Activated T-cell treated with anti-CD3 and anti-CD28 coated beads for 1 hour (primary cell): Measurements from ENCODE around the gene NTS.

Experiments
- DNase-seq: peaks from one replicate; pipeline ENCODE4 v3.0.0-alpha.2; 2020; ENCODE audit warnings: low read depth

NTS gene, protein sequence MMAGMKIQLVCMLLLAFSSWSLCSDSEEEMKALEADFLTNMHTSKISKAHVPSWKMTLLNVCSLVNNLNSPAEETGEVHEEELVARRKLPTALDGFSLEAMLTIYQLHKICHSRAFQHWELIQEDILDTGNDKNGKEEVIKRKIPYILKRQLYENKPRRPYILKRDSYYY

GRCh38 chr12:85874031-85874461 lies at the start of gene NTS:
NTS (plus strand) TSS chr12:85874295; CDS start chr12:85874404, 109 bp downstream.
- DNase-seq, result no peak

DNA sequence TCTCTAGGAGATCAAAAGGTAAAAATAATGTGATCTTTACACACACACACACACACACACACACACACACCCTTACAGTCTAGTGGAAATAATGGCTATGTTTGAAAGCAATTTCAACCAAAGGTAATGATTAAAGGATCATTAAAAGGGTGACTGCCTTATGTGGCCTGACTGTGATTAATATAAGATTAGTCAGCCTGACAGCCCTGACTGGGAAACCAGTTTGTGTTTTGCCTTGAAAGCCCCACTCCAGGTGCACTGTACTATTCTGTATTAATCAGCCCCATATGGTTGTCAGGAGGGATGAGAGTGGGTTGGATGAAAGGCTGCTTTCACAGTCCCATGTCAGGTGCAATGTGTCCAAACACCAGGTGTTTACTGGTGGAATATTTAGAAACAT lies 48.3 kb upstream of the NTS start:
- no peak for DNase-seq

DNA sequence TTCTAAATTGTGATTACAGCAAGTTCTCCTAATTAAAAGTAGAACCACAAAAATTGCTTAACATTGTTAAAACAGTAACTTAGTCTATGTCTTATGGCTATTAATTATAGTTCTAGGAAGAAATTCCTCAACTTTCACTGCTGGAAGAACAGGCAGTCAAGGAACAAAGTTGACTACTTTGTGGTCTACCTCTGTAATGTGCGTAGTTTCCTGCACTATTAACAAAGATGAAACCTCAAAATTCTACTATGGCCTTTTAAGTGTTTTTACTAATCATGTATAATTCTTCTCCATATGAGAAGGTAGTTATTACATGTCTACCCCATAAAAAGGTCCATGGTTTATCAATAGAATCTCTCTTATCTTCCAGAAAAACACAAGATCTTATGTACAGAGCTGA lies 45.5 kb upstream of the NTS start:
- no peak for DNase-seq

DNA sequence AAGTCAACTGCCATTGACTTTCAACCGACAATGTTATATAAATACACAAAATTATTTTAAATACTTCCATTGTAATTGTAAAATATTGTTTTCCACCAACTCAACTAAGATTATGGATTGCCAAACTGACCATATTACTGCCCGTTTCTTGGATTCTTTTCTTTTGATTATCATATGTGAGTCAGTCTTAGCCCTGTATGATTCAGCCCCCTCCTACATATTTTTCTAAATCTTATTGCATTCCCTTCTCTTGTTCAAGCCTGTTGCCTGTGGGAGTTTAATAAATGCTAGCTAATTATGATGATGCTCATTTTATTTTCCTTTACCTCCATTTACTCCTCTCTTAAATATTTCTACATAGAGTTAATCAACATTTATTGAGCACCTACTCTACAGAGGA lies 44.7 kb upstream of the NTS start:
- no peak for DNase-seq

DNA sequence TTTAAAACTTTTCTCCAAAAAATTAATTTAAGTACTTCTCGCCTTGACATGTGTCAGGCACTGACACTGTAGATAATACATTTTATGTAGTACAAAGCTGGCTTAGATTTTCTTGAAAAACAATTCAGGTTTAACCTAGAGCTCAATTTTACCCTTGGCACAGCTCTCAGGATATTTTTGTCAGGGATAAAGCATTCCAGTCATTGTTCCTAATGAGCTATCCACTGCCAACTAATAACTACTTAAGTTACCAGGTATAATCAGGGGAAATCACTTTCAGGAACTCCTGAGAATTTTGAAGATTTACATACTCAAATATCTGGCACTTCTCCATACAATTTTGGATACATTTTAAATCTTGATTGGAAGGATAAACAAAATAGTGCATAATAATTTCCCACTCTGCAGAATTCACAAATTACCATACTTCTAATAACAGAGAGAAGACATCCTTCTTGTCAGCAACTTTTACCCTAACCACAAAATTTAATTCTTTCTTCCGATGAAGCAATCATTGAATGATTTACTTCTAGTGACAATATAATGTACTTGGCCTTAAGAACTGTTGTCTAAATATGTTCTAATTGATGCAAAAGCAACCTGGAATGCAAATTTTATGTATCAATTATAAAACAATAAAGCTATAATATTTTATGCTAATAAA lies 42.6 kb upstream of the NTS start:
- no peak for DNase-seq

GRCh38 chr12:85833579-85833978 lies 40.5 kb upstream of the NTS start:
- no peak for DNase-seq

DNA sequence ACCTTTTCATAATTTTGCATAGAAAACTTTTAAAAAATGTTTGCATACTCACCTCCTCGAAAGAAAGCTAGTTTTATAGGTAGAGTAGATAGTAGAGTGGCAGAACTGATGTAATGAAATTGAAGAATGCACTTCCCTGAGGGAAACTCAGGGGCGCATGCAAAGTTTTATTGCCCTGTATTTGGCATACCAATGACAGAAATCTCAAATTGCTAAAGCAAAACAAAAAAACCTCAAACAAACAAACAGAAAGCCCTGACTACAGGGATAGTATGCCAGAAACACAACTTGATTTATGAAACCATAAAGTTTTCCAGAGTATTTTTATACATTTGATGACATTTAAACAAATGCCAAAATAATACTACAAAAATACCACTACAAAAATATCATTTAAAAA lies 39.7 kb upstream of the NTS start:
- no peak for DNase-seq

DNA sequence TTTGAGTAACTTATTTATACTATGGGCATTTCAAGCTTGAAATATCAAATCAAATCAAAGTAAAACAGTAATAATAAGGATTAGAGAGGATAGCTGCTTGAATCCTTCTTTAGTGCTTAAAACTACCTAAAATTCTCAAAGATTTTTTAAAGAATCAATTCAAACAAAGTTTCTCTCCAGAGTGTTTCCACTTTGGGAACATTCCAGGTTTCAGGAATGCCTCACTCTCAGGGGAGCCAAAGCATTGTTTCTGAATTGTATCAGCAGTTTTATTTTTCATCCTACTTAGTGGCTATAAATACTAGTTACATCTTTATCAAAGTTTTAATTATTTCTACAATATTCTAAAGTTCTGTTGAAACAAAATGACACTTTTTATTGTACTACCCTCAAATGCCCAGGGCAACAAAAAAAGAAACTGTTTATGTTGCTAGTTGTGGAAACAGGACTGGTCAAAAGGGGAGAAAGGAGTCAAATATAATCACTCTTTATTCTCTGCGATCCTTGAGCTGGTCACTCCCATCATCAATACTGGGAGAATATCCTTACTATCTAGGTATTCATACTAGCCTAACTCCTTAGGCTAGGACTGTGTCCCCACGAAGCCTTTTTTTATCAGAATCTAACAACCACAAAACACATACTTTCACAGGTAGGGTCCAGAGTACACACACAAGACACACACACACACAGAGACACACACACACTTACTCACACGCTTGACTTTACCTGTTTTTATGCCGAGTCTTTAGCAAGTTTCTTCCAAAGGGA lies 38.5 kb upstream of the NTS start:
- DNase-seq, result no peak

DNA sequence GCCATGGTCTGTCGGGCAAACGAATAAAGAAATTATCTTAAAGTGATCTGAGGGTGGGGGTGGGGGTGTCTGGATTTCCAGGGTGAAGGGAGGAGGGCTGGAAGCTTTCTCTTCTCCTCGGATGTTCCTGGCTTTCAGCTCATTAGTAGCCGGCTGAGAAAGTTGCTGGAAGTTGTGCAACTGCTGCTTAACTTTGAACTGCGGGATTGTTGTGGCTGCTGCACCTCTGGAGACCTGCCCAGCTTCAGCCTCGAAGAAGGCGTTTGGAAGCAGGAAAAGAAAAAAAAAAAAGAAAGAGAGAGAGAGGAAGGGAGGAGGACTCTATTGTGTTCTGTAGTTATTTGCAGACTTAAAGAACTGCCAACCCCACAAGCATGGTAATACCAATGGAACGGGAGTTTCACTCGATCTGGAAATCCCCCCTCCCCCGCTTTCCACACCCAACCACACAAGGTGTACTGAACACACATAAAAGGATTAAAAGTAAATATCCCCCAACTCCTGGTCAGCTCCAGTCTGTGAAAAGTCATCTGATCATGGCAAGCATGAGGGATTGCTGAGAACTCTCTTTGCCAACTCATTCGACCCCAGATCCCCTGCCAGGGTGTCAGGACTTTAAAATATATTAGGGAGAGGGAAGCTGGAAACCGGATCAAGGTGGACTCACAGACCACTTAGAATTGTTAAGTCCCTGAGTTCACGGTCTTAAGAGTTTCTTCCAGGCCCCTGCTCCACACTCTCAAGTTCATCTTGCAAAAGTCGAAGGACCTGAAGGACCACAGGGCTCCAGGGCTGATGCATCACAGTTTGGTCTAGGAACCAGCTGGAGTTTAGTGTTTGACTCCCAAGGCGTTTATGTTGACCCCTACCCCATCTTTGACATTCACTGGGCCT lies 37.7 kb upstream of the NTS start, which contains the start of gene RASSF9:
TSS of gene RASSF9 (minus strand) at position 213 of the 894 bp plus-strand sequence. CDS start at position 5, 208 bp downstream.
- DNase-seq, result no peak

DNA sequence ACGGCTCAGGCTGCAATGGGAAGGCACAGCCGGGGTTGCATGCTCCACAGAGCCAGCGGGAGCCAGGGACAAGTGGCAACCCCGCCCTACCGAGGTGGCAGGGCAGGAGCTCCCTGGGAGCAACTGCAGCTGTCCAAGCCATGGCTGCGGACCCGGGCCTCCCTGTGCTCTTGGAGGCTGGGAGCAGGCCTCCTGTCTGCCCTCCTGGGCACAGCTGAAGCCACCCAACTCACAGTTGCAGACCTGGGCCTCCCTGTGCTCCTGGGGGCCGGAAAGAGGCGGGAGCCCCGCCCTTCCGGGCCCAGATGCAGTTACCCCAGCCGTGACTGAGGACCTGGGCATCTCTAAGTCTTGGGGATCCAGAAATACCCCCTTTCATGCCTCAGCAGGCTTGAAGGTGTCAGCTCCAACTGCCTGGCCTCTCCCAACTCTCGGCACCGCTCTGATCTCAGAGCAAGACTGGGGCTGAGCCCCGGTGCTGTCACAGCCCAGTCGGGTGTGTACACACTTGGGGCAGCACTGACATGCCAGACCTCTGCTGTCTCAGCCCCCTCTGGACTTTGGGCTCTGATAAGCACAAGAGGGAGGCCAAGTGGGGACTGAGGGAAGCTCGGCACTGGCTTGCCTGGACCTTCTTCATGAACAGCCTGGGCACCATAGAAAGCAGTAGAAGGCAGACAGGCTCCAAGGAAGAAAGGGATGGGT lies 30.3 kb upstream of the NTS start:
- no peak for DNase-seq

GRCh38 chr12:85849344-85849743 lies 24.8 kb upstream of the NTS start:
- no peak for DNase-seq

DNA sequence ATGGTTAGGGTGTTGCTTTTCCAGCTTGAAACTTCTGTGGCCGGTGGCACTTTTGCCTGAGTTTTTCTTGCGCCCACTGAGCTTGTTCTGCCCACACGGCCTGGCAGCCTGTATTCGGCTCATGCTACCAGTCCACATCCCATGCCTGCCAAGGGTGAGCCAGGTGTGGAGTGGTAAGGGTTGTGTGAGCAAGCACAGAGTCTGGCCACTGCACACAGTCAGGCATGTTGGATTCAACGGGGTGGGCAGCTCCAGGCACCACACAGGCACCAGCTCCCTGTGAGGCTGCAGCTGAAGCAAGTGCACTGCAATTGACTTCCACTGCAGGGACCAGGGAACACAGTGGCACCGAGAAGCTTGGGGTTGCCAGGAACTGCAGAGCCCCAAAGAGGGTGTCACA lies 18.8 kb upstream of the NTS start:
- DNase-seq, result no peak

DNA sequence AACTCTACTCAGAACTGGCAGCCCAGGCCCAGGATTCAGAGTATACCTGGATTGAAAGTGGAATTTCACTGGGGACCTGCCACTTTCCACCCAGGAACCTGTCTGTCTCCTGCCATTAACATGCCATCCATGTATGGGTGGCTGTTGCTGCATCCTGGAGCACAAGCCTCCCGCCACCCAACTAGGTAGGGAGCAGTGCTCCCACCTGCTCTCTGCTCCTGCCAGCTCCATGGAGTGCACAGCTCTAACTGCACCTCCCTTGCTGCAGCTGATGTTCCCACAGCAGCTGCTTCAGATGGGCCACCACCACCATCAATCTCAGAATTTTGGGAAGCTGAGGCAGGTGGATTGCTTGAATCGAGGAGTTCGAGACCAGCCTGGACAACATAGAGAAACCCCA lies 17.1 kb upstream of the NTS start:
- DNase-seq, result no peak

- DNase-seq, result no peak
These were observed 8.2 kb upstream of the NTS start for GRCh38 chr12:85865890-85866289.

GRCh38 chr12:85866986-85867776 lies 6.9 kb upstream of the NTS start:
- DNase-seq, result no peak

DNA sequence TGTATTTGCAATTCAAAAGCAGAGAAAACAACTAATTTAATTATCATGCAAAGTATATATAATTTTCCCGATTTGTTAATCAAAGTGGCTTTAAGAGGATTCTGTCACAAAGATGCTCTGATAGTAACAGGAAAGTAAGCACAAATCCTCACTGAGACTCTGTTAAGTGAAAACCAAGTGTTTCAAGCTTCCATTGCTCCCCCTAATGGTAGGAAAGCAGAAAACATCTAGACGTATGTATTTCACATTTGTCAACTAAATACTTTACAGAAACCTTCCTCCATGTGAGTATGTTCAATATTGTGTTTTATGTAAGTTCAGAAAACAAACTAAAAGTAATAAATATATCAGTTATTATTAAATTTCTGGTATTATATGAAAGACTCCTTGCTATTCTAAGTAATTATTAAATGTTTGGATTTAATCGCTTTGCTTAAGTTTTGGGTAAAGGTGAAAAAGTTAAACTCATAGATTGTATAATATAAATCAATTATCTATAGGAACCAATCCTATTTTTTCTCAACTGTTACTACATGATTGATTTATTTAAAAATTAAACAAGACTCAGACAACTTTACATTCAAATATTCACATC lies 1.5 kb upstream of the NTS start:
- DNase-seq, result no peak

- no peak for DNase-seq
These were observed 3.4 kb downstream of the NTS start for GRCh38 chr12:85877459-85877858.

GRCh38 chr12:85883763-85884162 lies 9.7 kb downstream of the NTS start:
- DNase-seq, result no peak

GRCh38 chr12:85894653-85895052 lies 20.6 kb downstream of the NTS start:
- DNase-seq, result no peak

DNA sequence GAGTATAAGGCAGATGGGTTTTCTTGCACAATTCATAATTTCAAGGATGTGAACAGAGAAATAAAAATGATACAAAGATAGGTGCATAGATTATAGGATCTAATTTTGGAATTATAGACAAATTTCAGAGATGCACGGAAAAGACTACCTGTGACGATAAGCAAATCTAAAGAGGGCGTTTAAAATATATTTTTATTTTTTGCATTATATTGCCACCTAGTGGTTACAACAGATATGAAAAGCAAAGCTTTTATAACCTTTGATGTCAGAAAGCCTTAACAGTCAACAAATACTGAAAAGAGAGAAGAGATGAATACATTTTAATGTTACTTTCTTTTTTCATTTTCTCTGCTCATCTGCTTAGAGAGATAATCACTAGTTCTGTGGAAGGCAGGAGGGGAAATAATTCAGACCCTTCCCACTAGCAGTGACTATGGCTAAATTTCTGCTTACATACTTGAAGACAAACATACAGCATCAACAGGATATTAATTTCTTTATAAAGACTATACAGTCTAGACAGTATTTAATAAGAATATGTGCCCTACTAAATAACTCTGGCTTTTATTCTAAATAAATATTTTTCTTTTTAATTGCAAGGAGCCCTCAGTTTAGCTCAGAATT lies 46.3 kb downstream of the NTS start:
- DNase-seq, result no peak
